Progenitor cell of endocrine pancreas (in vitro differentiated cells): Measurements from ENCODE around the gene CTSS. TPM values are rescaled to one million over a fixed set of nuclear protein-coding genes. Genes with fewer than 3 reads are reported as not detected.

ENCODE experiments used
- DNase-seq: peaks from one replicate; pipeline ENCODE4 v3.0.0; 2021; ENCODE audit warnings: low spot score; ENCODE audit not compliant: unreplicated experiment
- H3K27ac Mint-ChIP-seq: 2 replicates; pipeline ENCODE4 v1.8.0; 2021; ENCODE audit warnings: mild to moderate bottlenecking, moderate library complexity, mixed read lengths
- H3K27me3 Mint-ChIP-seq: 2 replicates; pipeline ENCODE4 v1.8.0; 2021; ENCODE audit warnings: mixed read lengths
- H3K36me3 Mint-ChIP-seq: 2 replicates; pipeline ENCODE4 v1.8.0; 2022; ENCODE audit warnings: mixed read lengths; ENCODE audit not compliant: insufficient read depth
- H3K4me1 Mint-ChIP-seq: 2 replicates; pipeline ENCODE4 v1.8.0; 2021; ENCODE audit warnings: low read depth, mixed read lengths
- H3K4me3 Mint-ChIP-seq: 2 replicates; pipeline ENCODE4 v1.8.0; 2021; ENCODE audit warnings: low read depth, mild to moderate bottlenecking, moderate library complexity, mixed read lengths
- H3K9me3 Mint-ChIP-seq: 2 replicates; pipeline ENCODE4 v1.8.0; 2021; ENCODE audit warnings: low read depth, mixed read lengths
- CTCF ChIP-seq: fragments of 200-600 bp; sonication (generic); IDR thresholded peaks from one replicate; pipeline ENCODE4 v1.5.0; 2021; ENCODE audit warnings: antibody characterized with exemption, mild to moderate bottlenecking; ENCODE audit not compliant: unreplicated experiment
- total RNA-seq: library from RNA; stranded (reverse); gene quantifications from 2 replicates; pipeline ENCODE4 v1.2.1, GENCODE V29; 2021

CTSS gene
- total RNA-seq, 1 donor from 2014 or later: 0.17 TPM

- TF ChIP-seq CTCF: no peak
- Mint-ChIP-seq H3K4me1 (peaks cover 9% of the 10 kb centered on the region), H3K36me3 (peaks cover 2% of the 10 kb centered on the region), H3K27me3 (peaks cover 16% of the 10 kb centered on the region), H3K27ac (no peak within 1 kb of the TSS), H3K4me3 (no peak within 1 kb of the TSS), H3K9me3 (no peaks in the 10 kb centered on the region)
- no peak for DNase-seq
These were observed 42.5 kb upstream of the CTSS start, which contains the start of gene CTSK for GRCh38 chr1:150808121-150808520. Gene CTSK (minus strand): TSS chr1:150808260. CDS start chr1:150806805, 1,455 bp downstream.

DNA sequence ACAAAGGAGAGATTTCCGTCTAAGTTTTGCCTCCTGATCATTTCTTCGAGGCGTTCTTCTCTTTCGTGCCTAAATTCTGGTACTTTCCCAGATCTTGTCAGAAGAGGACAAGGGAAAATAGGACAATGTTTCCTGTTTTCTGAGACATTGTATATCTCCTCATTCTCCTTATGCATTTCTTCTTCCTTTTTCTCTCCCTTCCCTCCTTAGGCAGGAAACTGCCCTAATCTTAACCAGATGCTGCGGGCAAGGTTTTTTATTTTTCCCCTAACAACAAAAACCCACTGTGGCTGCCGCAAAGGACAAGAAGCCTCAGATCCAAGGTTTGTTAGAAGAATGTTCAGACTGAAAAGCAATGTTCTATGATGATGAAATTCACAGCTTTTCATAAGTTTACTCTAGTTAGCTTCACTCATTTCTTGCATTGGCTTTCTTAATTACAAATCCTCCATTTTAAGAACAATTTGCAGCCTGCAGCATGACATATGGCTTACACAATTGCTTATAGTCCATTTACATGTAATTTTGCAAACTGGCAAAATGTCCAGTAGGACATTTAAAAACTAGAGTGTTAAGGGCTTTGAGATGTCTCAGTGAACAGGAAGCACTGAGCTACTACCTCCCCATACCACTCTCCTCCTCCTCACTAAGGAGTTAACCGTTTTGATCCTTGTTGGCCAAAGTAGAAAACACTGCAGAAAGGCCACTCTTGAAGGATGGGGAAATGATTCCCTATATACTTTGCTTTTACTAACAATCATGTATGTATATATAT lies 41.9 kb upstream of the CTSS start:
- Mint-ChIP-seq H3K36me3 (peaks cover 2% of the 10 kb centered on the region), H3K27me3 (peaks cover 16% of the 10 kb centered on the region), H3K27ac (no peak overlapping the region), H3K4me1 (peaks cover 9% of the 10 kb centered on the region), H3K9me3 (no peaks in the 10 kb centered on the region), H3K4me3 (no peak overlapping the region)
- no peak for TF ChIP-seq CTCF
- DNase-seq: no peak

GRCh38 chr1:150805899-150806298 lies 40.3 kb upstream of the CTSS start:
- H3K27me3 Mint-ChIP-seq: peaks cover 16% of the 10 kb centered on the region
- DNase-seq: no peak
- H3K9me3 Mint-ChIP-seq: no peaks in the 10 kb centered on the region
- peaks cover 9% of the 10 kb centered on the region for H3K4me1 Mint-ChIP-seq
- H3K36me3 Mint-ChIP-seq: peaks cover 2% of the 10 kb centered on the region
- H3K27ac Mint-ChIP-seq: no peak overlapping the region
- no peak for TF ChIP-seq CTCF
- H3K4me3 Mint-ChIP-seq: no peak overlapping the region

DNA sequence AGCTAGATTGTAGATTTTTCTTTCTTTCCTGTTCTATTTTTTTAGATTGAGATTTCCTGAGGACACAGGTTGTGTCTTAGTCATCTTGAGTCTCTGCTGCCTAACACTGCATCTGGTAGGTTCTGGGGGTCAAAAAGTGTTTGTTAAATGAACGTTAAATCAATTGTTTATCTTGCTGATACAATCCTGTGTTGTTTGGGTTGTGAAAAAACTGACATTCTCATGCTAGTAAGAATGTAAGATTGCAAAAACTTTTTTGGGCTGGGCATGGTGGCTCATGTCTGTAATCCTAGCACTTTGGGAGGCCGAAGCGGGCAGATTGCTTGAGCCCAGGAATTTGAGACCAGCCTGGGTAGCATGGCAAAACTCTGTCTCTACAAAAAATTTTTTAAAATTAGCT lies 39.1 kb upstream of the CTSS start:
- H3K4me1 Mint-ChIP-seq: peaks cover 8% of the 10 kb centered on the region
- no peak overlapping the region for H3K27ac Mint-ChIP-seq
- peaks cover 2% of the 10 kb centered on the region for H3K36me3 Mint-ChIP-seq
- H3K27me3 Mint-ChIP-seq: peaks cover 16% of the 10 kb centered on the region
- no peak for TF ChIP-seq CTCF
- no peak overlapping the region for H3K4me3 Mint-ChIP-seq
- no peaks in the 10 kb centered on the region for H3K9me3 Mint-ChIP-seq
- no peak for DNase-seq

- no peak for TF ChIP-seq CTCF
- no peak overlapping the region for H3K4me3 Mint-ChIP-seq
- no peaks in the 10 kb centered on the region for H3K27me3 Mint-ChIP-seq
- peaks cover 4% of the 10 kb centered on the region for H3K36me3 Mint-ChIP-seq
- H3K27ac Mint-ChIP-seq: no peak overlapping the region
- no peaks in the 10 kb centered on the region for H3K9me3 Mint-ChIP-seq
- DNase-seq: no peak
- peaks cover 2% of the 10 kb centered on the region for H3K4me1 Mint-ChIP-seq
These were observed 33.5 kb upstream of the CTSS start for GRCh38 chr1:150799089-150799488.
